Measurements from ENCODE around the gene CD14.
"Not testable (repeated sequence)": the region's sequence is repeated elsewhere in the genome, so short reads cannot be mapped to it uniquely, and the experiment has no call there.

CD14 gene

GRCh38 chr5:140595538-140596300, 37.3 kb downstream of the CD14 start:
- Mint-ChIP-seq H3K4me3 (no peak overlapping the region), H3K27ac (no peak overlapping the region), H3K9me3 (no peaks in the 10 kb centered on the region), H3K36me3 (no peaks in the 10 kb centered on the region), H3K4me1 (no peaks in the 10 kb centered on the region), H3K27me3 (peaks cover 5% of the 10 kb centered on the region)
- no peak for DNase-seq (ENCODE audit: low spot score in 2 of 2)
- ATAC-seq (ENCODE audit: low read depth): no peak

- Mint-ChIP-seq H3K4me3 (no peak overlapping the region), H3K4me1 (no peaks in the 10 kb centered on the region), H3K27me3 (peaks cover 5% of the 10 kb centered on the region), H3K36me3 (no peaks in the 10 kb centered on the region), H3K27ac (no peak overlapping the region), H3K9me3 (no peaks in the 10 kb centered on the region)
- no peak for DNase-seq (ENCODE audit: low spot score in 2 of 2)
- no peak for ATAC-seq (ENCODE audit: low read depth)
These were observed 38.8 kb downstream of the CD14 start for GRCh38 chr5:140594169-140594568.

- not testable (repeated sequence) for ATAC-seq (ENCODE audit: low read depth); H3K36me3 Mint-ChIP-seq; H3K27ac Mint-ChIP-seq; H3K9me3 Mint-ChIP-seq; H3K27me3 Mint-ChIP-seq; H3K4me3 Mint-ChIP-seq; H3K4me1 Mint-ChIP-seq; DNase-seq (ENCODE audit: low spot score in 2 of 2)
These were observed 39.9 kb downstream of the CD14 start for GRCh38 chr5:140593070-140593469.

- no peak overlapping the region for H3K4me3 Mint-ChIP-seq
- H3K27me3 Mint-ChIP-seq: peaks cover 5% of the 10 kb centered on the region
- no peak overlapping the region for H3K27ac Mint-ChIP-seq
- no peaks in the 10 kb centered on the region for H3K4me1 Mint-ChIP-seq
- no peak for ATAC-seq (ENCODE audit: low read depth)
- peaks cover 1% of the 10 kb centered on the region for H3K9me3 Mint-ChIP-seq
- no peak for DNase-seq (ENCODE audit: low spot score in 2 of 2)
- no peaks in the 10 kb centered on the region for H3K36me3 Mint-ChIP-seq
These were observed 41.1 kb downstream of the CD14 start for GRCh38 chr5:140591747-140592372.

GRCh38 chr5:140590861-140591260, 42.1 kb downstream of the CD14 start:
- Mint-ChIP-seq H3K9me3 (peaks cover 1% of the 10 kb centered on the region), H3K27me3 (peaks cover 5% of the 10 kb centered on the region), H3K27ac (no peak overlapping the region), H3K4me1 (no peaks in the 10 kb centered on the region), H3K4me3 (no peak overlapping the region), H3K36me3 (no peaks in the 10 kb centered on the region)
- DNase-seq (ENCODE audit: low spot score in 2 of 2) (no peak), ATAC-seq (ENCODE audit: low read depth) (no peak)

GRCh38 chr5:140588311-140589070, 44.5 kb downstream of the CD14 start:
- H3K36me3 Mint-ChIP-seq: no peaks in the 10 kb centered on the region
- ATAC-seq (ENCODE audit: low read depth) (no peak), DNase-seq (ENCODE audit: low spot score in 2 of 2) (no peak)
- peaks cover 1% of the 10 kb centered on the region for H3K9me3 Mint-ChIP-seq
- H3K4me1 Mint-ChIP-seq: no peaks in the 10 kb centered on the region
- H3K4me3 Mint-ChIP-seq: no peak overlapping the region
- H3K27me3 Mint-ChIP-seq: peaks cover 1% of the 10 kb centered on the region
- no peak overlapping the region for H3K27ac Mint-ChIP-seq

GRCh38 chr5:140587495-140587894, 45.5 kb downstream of the CD14 start:
- H3K27ac Mint-ChIP-seq: no peak overlapping the region
- no peak overlapping the region for H3K4me3 Mint-ChIP-seq
- H3K4me1 Mint-ChIP-seq: no peaks in the 10 kb centered on the region
- ATAC-seq (ENCODE audit: low read depth) (no peak), DNase-seq (ENCODE audit: low spot score in 2 of 2) (no peak)
- peaks cover 1% of the 10 kb centered on the region for H3K9me3 Mint-ChIP-seq
- peaks cover 2% of the 10 kb centered on the region for H3K36me3 Mint-ChIP-seq
- peaks cover 1% of the 10 kb centered on the region for H3K27me3 Mint-ChIP-seq
